ENCODE results near the gene PYY. TPM values are rescaled to one million over a fixed set of nuclear protein-coding genes. Genes with fewer than 3 reads are reported as not detected.
A peak's percentile ranks its signal among the peaks of the same experiment; 100 is the strongest.
"Not testable (repeated sequence)": the region's sequence is repeated elsewhere in the genome, so short reads cannot be mapped to it uniquely, and the experiment has no call there.

The PYY gene
- total and polyA plus RNA-seq, 10 donors, result not detected

DNA sequence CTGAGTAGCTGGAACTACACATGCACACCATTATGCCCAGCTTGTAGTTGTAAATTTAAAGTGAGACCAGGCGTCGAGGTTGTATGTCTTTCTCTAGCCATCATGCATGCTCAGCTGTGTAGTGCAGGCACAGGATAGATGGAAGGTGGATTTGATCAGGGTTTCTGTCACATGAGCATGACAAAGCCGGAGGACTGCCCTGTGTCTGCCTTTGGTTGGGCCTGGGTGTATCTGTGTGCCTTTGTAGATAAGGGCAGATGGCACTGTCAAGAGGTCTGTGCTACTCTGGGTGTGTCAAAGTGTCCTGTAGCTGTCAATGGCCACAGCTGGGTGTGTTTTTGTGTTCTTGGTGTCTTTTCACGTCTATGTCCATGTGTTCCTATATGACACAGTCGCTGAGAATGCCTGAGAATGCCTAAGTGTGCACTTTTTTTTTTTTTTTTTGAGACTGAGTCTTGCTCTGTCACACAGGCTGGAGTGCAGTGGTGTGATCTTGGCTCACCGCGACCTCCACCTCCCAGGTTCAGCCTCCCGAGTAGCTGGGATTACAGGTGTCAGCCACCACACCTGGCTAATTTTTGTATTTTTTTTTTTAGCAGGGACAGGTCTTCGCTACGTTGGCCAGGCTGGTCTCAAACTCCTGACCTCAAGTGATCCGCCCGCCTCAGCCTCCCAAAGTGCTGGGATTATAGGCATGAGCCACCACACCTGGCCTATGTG is 46.6 kb upstream of the PYY start:
- Histone ChIP-seq H3K9me3 (no peaks in the 10 kb centered on the region), H3K27me3 (replicated peaks in 1 of 7) (peaks cover 3 to 40% (median 29%) of the 10 kb centered on the region in 7 donors), H3K27ac (no peak overlapping the region), H3K4me3 (no peak overlapping the region), H3K4me1 (peaks cover 6 to 13% (median 11%) of the 10 kb centered on the region in 6 donors), H3K36me3 (no peaks in the 10 kb centered on the region)
- 84 to 92% (median 90%) methylated on average over 10 to 12 of the region's 12 CpGs for WGBS, 5 donors
- TF ChIP-seq POLR2AphosphoS5 (IDR thresholded peaks at IDR 0.05) (no peak), POLR2A (IDR thresholded peaks at IDR 0.05) (no peak)
- TF ChIP-seq, protein P1, sequence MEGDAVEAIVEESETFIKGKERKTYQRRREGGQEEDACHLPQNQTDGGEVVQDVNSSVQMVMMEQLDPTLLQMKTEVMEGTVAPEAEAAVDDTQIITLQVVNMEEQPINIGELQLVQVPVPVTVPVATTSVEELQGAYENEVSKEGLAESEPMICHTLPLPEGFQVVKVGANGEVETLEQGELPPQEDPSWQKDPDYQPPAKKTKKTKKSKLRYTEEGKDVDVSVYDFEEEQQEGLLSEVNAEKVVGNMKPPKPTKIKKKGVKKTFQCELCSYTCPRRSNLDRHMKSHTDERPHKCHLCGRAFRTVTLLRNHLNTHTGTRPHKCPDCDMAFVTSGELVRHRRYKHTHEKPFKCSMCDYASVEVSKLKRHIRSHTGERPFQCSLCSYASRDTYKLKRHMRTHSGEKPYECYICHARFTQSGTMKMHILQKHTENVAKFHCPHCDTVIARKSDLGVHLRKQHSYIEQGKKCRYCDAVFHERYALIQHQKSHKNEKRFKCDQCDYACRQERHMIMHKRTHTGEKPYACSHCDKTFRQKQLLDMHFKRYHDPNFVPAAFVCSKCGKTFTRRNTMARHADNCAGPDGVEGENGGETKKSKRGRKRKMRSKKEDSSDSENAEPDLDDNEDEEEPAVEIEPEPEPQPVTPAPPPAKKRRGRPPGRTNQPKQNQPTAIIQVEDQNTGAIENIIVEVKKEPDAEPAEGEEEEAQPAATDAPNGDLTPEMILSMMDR (IDR thresholded peaks at IDR 0.05 in 8 of 11, conservative IDR thresholded peaks at IDR 0.05 in 3 of 11), result no peak
- no peak for DNase-seq
- intact Hi-C loops (cut with DNase I; ENCODE audit: low total_unique reads), result no loop called here

DNA sequence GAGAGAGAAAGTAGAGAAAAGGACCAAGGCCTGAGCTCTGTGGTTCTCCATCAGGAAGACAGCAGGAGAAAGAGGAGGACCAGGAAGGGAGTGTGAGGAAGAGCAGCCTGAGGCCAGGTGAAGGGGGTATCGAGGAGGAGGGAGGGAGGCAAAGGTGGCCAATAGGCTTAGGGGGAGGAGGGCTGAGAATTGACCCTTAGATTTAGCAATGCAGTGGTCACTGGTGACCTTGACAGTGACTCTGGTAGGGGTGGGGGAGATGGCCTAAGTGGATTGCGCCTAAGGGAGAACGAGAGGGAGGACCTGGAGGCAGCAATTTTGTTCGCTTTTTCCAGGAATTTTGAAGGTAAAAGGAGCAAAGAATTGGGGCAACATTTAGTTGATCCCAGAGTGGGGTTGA is 45.3 kb upstream of the PYY start:
- Histone ChIP-seq H3K4me3 (no peak overlapping the region), H3K4me1 (peaks cover 0 to 11% (median 7%) of the 10 kb centered on the region in 6 donors), H3K27me3 (replicated peaks in 1 of 7) (peaks cover 0 to 40% (median 20%) of the 10 kb centered on the region in 7 donors), H3K9me3 (no peaks in the 10 kb centered on the region), H3K27ac (no peak overlapping the region), H3K36me3 (no peaks in the 10 kb centered on the region)
- intact Hi-C loops (cut with DNase I; ENCODE audit: low total_unique reads), result no loop called here
- WGBS, 5 donors, result 77 to 91% (median 81%) methylated on average over 4 of the region's 4 CpGs
- DNase-seq, result no peak
- no peak for TF ChIP-seq POLR2AphosphoS5 (IDR thresholded peaks at IDR 0.05)
- TF ChIP-seq POLR2A (IDR thresholded peaks at IDR 0.05), result no peak
- TF ChIP-seq, protein P1 (IDR thresholded peaks at IDR 0.05 in 8 of 11, conservative IDR thresholded peaks at IDR 0.05 in 3 of 11), result no peak

DNA sequence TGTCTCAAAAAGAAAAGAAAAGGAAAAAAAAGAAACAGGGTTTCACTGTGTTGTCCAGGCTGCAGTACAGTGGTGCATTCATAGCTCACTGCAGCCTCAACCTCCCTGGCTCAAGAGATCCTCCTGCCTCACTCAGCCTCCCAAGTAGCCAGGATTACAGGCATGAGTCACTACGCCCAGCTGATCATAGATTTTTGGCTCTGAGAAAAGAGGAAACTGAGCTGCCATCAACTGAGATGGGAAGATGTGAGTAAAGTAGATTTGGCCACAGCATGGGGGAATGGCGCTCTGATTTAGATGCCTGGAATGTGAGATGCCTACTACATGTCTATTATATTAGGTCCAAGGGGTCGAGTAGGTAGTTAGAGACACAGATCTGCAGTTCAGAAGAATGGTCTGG is 44.8 kb upstream of the PYY start:
- H3K27ac ChIP-seq, result no peak overlapping the region
- H3K27me3 ChIP-seq (replicated peaks in 1 of 7), result peaks cover 0 to 39% (median 20%) of the 10 kb centered on the region in 7 donors
- no peak for TF ChIP-seq POLR2A (IDR thresholded peaks at IDR 0.05)
- 68 to 87% (median 75%) methylated on average over 3 of the region's 3 CpGs for WGBS, 5 donors
- no peak overlapping the region for H3K4me3 ChIP-seq
- H3K4me1 ChIP-seq, result peaks cover 0 to 11% (median 7%) of the 10 kb centered on the region in 6 donors
- H3K9me3 ChIP-seq, result no peaks in the 10 kb centered on the region
- H3K36me3 ChIP-seq, result no peaks in the 10 kb centered on the region
- no peak for DNase-seq
- intact Hi-C loops (cut with DNase I; ENCODE audit: low total_unique reads), result no loop called here

DNA sequence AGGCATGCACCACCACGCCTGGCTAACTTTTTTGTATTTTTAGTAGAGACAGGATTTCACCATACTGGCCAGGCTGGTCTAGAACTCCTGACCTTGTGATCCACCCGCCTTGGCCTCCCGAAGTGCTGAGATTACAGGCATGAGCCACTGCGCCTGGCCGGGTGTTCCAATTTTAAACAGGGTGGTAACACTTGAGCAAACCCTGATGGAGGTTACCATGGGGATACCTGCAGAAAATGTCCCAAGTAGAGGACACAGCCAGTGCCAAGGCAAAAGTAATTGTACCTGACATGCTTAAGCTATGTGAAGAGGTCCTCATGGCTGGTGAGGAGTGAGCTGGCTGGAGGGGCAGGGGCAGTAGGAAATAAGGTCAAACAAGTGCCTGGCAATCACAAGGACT is 43.4 kb upstream of the PYY start:
- intact Hi-C loops (cut with DNase I; ENCODE audit: low total_unique reads), result not testable (repeated sequence)

DNA sequence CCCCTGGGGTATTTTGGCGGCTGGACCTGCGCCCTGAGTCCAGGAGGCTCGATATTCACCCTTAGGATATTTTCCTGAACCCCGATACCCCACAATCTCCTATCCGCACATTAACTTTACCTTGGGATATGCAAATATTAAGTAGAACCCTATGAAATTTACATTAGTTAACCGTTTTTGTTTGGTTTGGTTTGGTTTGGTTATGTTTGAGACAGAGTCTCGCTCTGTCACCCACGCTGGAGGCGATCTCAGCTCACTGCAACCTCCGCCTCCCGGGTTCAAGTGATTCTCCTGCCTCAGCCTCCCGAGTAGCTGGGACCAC is 41.4 kb upstream of the PYY start:
- intact Hi-C loops (cut with DNase I; ENCODE audit: low total_unique reads), result no loop called here
- Histone ChIP-seq H3K4me1 (peaks cover 0 to 11% (median 7%) of the 10 kb centered on the region in 6 donors), H3K27me3 (replicated peaks in 1 of 7) (peaks cover 0 to 31% (median 13%) of the 10 kb centered on the region in 7 donors), H3K36me3 (no peaks in the 10 kb centered on the region), H3K9me3 (no peaks in the 10 kb centered on the region), H3K27ac (no peak overlapping the region), H3K4me3 (peak overlapping the region in 1 of 8 donors; percentile 56)
- no peak for DNase-seq
- 25 to 36% (median 28%) methylated on average over 12 of the region's 12 CpGs for WGBS, 5 donors
- TF ChIP-seq, protein P1 (IDR thresholded peaks at IDR 0.05 in 8 of 11, conservative IDR thresholded peaks at IDR 0.05 in 3 of 11), result peak in 2 of 11 experiments; percentile 3 to 31
- no peak for TF ChIP-seq POLR2A (IDR thresholded peaks at IDR 0.05)

More for the DNA sequence above, 43.4 kb upstream of the PYY start:
- DNase-seq, H3K27ac ChIP-seq, H3K9me3 ChIP-seq, H3K4me3 ChIP-seq, H3K36me3 ChIP-seq: not testable (repeated sequence)
- Histone ChIP-seq H3K4me1 (peaks cover 0 to 11% (median 7%) of the 10 kb centered on the region in 6 donors), H3K27me3 (replicated peaks in 1 of 7) (peaks cover 0 to 34% (median 20%) of the 10 kb centered on the region in 7 donors)
- WGBS, 5 donors, result 76 to 93% (median 84%) methylated on average over 5 of the region's 5 CpGs

All from spleen (tissue), 11 donors.